CMK (cell line): ENCODE data around the gene NHLRC1.
A peak's percentile ranks its signal among the peaks of the same experiment; 100 is the strongest.
"Not testable (repeated sequence)": the region's sequence is repeated elsewhere in the genome, so short reads cannot be mapped to it uniquely, and the experiment has no call there.

Source experiments
- DNase-seq: peaks from one replicate; pipeline ENCODE4 v3.0.0-alpha.2; 2010; ENCODE audit warnings: low read depth

NHLRC1 gene

GRCh38 chr6:18122128-18123093 is at the start of gene NHLRC1:
TSS of gene NHLRC1 (minus strand) at chr6:18122677. CDS start at chr6:18122606, 71 bp downstream.
- no peak for DNase-seq

DNA sequence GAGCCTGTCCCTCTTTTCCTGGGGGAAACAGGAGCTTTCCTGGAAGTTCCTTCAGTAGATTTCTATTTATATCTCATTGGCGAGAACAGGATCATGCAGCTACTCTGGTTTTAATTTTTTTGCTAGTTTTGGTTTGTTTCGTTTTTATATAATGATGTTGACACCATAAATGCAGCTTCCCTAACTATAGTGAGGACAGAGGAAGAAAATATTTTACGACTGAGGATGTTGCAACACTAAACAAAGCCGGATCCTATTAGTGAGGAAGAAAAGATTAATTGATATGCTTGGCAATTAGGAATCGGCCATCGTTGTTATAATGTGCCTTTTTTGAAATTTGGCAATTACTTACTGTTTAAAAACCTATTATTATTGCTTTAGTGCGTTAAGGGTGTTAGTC is 49.4 kb upstream of the NHLRC1 start:
- DNase-seq = no peak

DNA sequence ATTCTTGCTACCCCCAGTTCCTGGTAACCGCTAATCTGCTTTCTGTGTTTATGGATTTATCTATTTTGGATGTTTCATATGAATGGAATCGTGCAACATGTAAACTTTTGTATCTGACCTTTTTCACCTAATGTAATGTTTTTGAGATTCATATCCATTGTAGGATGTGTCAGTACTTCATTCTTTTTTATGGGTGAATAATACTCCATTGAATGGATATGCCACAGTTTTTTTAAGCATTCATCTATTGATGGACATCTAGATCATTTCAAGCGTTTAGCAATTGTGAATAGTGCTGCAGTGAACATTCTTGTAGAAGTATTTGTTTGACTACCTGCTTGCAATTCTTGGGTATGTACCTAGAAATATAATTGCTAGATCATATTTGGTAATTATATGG is 45.8 kb upstream of the NHLRC1 start:
- no peak for DNase-seq

DNA sequence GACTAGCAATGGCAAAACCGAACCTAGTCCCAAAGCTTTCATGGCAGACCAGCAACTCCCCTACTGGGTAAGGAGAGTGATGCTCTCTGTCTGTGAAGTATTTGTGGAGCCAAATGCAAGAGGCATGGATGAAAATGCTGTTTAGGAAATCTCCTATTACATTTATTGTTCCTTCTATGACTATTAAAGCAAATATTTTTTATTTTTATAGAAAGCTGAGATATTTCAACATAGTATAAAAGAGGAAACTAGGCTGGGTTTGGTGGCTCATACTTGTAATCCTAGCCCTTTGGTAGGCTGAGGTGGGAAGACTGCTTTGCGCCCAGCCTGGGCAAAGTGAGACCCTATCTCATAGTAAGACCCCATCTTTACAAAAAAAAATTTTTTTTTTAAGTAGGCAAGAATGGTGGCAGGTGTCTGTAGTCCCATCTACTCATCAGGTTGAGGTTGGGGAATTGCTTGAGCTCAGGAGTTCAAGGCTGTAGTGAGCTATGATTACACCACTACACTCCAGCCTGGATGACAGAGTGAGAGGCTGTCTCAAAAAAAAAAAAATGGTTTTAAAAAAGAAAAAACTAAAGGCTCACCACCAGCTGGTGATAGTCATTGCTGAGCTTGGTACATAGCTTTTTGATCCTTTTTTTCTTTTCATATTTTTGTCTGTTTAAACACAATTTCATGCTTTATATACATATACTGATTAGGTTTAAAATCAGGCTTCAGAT is 44.0 kb upstream of the NHLRC1 start:
- DNase-seq = no peak

GRCh38 chr6:18165751-18166150 is 43.3 kb upstream of the NHLRC1 start:
- DNase-seq = no peak

GRCh38 chr6:18162401-18162800 is 39.9 kb upstream of the NHLRC1 start:
- no peak for DNase-seq

DNA sequence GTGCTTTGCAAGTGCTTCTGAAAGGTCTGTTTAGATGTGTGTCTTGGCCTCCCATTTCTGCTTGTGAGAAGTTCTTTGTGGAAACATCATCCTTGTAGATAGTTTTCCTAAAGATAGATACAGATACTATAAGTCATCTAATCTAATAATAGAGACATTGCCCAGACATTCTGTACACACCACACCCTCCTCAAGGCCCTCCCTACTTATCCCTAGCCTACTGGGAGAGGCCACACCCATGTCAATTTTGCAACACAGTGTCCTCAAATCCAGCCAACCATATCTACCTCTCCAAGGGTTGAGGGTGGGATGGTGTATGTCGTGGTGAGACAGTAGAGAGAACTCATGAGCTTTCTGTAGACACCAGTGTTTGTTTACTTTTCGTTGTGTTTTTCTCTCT is 39.0 kb upstream of the NHLRC1 start:
- DNase-seq = no peak

- no peak for DNase-seq
Measured at GRCh38 chr6:18160911-18161310, 38.4 kb upstream of the NHLRC1 start.

DNA sequence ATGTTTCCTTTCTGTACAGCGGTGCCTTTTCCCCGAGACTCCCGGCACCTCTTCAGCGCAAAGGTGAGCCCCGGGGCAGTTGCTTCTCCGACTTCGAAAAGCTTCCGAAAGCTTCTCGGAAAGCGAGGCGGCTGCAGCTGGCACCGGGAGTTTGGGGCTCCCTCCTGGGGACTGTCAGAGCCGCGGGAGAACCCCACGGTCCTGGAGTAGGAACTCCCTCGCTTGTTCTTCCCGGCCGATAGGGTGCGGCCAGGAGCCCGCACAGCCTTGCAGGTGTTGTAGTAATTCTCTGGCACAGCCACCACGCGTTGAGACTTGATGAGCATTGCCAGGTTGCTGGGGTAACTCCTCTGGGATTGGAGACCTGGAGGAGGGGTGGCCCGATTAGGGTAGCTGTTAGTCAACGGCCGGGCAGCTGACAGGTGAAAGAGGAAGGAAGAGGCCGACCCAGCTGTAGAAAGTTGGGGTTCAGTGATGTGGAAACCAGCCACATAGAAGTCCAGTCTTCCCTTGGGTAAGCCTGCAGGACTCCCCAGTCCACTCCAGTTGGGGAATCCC is 33.5 kb upstream of the NHLRC1 start:
- peak; percentile 38 for DNase-seq

GRCh38 chr6:18155150-18155863 is 32.8 kb upstream of the NHLRC1 start, which contains the start of gene KDM1B:
TSS of gene KDM1B (plus strand) at chr6:18155422. CDS start at chr6:18159896, 4,474 bp downstream.
- DNase-seq = peak; percentile 93

DNA sequence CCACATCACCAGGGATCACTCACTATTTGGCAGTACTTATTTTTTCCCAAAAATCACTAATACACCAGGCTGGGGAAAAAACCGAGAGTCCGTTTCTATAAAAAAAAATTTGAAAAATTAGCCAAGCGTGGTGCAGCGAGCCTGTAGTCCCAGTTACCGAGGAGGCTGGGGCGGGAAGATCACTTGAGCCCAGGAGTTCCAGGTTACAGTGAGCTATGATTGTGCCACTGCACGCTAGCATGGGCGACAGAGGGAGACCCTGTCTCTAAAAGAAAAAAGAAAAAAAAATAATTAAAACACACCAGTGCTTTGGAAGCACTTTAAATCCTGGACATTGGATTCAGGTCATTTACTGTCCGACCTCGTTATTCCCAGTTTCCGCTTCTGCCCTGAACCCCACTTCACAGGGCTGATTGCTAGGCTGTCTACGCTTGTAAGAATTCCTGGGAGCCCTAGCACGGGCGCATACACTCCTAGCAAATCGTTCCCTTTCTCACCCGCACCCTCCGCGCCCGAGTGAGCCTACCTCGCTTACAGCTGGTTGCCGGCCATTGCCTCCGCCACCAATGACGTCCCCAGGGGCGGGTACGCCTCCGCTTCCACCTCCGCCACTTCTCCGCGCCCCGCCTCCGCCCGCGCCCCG is 32.2 kb upstream of the NHLRC1 start, which contains the start of gene TPMT:
Gene TPMT (minus strand): TSS at position 571 of the 643 bp plus-strand sequence. CDS start 5,950 bp downstream, outside the sequence.
- no peak for DNase-seq

GRCh38 chr6:18153311-18153703 is 30.8 kb upstream of the NHLRC1 start:
- no peak for DNase-seq

DNA sequence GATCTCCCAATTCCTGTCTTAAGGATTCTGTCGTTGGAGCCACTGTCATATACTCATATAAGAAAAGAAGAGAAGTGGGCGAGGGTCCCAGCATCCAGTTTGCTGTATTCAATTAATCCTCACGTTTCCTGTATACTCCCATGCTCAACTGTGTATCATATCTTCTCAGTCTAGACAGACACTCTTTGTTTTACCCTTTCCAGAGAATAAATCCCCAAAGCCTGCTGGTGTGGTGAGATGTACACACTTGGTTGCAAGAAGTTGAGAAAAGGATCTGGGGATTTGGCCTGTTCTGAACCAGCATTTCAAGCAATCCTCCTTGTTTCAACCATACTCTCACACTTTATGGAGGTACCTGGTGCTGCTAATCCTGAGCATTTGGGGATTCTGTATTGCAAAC is 29.3 kb upstream of the NHLRC1 start:
- DNase-seq = no peak

DNA sequence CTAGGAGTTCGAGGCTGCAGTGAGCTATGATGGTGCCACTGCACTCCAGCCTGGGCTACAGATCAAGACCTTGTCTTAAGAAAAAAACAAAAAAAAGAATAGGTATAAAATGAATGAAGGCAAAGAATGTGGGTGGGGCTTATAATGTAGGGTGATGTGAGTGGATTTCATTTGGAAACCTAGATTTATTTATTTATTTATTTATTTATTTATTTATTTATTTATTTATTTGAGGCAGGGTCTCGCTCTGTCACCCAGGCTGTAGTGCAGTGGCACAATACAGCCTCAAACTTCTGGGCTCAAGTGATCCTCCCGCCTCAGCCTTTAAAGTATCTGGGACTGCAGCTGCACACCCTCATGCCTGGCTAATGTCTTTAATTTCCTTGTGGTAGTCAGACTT is 28.9 kb upstream of the NHLRC1 start:
- DNase-seq = not testable (repeated sequence)

GRCh38 chr6:18148304-18149025 is 26.0 kb upstream of the NHLRC1 start:
- DNase-seq = no peak

DNA sequence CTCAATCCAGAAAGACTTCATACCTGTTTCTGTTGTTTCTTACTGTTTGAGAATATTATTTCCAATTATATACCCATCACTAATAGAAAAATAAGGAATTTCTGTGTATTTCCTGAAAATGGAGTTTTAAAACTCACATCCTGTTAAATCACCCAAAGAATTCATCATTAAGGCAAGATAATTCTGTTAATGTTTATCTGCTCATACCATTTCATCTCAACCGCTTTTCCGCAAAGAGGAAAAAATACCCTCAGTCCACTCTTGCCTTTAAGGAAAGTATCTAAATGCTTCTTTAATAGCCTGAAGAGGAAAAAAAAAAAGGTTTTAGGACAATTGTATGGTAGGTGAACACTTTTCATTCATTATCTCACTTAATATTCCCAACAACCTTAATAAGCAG is 25.1 kb upstream of the NHLRC1 start:
- DNase-seq = no peak

DNA sequence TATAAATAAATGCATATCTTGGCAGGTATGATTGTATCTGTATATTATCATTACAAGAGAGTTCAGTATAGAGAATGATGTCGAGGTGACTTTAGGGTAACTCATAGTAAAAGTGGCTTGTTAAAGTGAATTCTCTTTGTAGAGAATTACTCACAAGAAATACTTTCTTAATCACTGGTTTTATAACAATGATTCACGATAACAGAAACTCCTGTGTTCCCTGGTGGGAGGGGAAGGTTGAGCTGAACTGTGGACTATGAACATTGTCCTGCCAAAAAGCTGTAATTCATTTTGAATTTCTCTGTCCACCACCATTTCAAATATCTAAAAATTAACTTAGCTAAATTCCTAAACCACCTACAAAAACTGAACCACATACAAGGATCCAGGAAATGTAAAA is 24.7 kb upstream of the NHLRC1 start:
- no peak for DNase-seq

GRCh38 chr6:18142591-18142861 is 20.0 kb upstream of the NHLRC1 start:
- no peak for DNase-seq

- no peak for DNase-seq
Measured at GRCh38 chr6:18141805-18142590, 19.5 kb upstream of the NHLRC1 start.

- no peak for DNase-seq
Measured at GRCh38 chr6:18139935-18140621, 17.6 kb upstream of the NHLRC1 start.
